OCI-LY7 (cell line): ENCODE data around the gene MGME1. TPM values are rescaled to one million over a fixed set of nuclear protein-coding genes. Genes with fewer than 3 reads are reported as not detected.

ENCODE experiments used
- BruUV-seq: library from RNA; stranded (reverse); fragments of 400-500 nt; replicated peaks from 2 replicates; lab custom pipeline; 2021; lab: Mats Ljungman, UMichigan
- CTCF ChIA-PET: fragments of 300-600 bp; sonication (Branson Sonifier 250); formaldehyde crosslinking; loops from one replicate; lab custom pipeline; 2022; ENCODE audit warnings: antibody characterized with exemption; ENCODE audit not compliant: unreplicated experiment; lab: Charles Lee
- POLR2A ChIA-PET: fragments of 300-600 bp; sonication (Branson Sonifier 250); formaldehyde crosslinking; loops from one replicate; lab custom pipeline; 2022; ENCODE audit warnings: antibody characterized with exemption; lab: Charles Lee
- DNase-seq: peaks from one replicate; pipeline ENCODE4 v3.0.0-alpha.2; 2015; ENCODE audit warnings: low spot score
- H2AFZ ChIP-seq: fragments of 200-600 bp; sonication (generic), shearing (Covaris generic); 2 replicates; pipeline ENCODE4 v1.6.1; 2014; ENCODE audit warnings: mild to moderate bottlenecking, antibody characterized with exemption, low read length, moderate library complexity
- H3K27ac ChIP-seq: fragments of 200-600 bp; sonication (generic); 2 replicates; pipeline ENCODE4 v1.5.1; 2014; ENCODE audit warnings: mixed run types, low read depth, mild to moderate bottlenecking, moderate library complexity, low read length, inconsistent platforms; ENCODE audit not compliant: poor library complexity, severe bottlenecking
- H3K36me3 ChIP-seq: fragments of 200-600 bp; sonication (generic); 2 replicates; pipeline ENCODE4 v1.6.1; 2014; ENCODE audit warnings: mild to moderate bottlenecking, antibody characterized with exemption, low read length, moderate library complexity, mixed read lengths; ENCODE audit not compliant: insufficient read depth
- H3K4me1 ChIP-seq: fragments of 200-600 bp; sonication (generic); 2 replicates; pipeline ENCODE4 v1.5.1; 2014; ENCODE audit warnings: mild to moderate bottlenecking, low read length; ENCODE audit not compliant: insufficient read depth, poor library complexity, severe bottlenecking
- H3K4me2 ChIP-seq: fragments of 200-600 bp; sonication (generic); 2 replicates; pipeline ENCODE4 v1.6.1; 2014; ENCODE audit warnings: mild to moderate bottlenecking, low read length
- H3K4me3 ChIP-seq: fragments of 200-600 bp; sonication (generic); 2 replicates; pipeline ENCODE4 v1.5.1; 2014; ENCODE audit warnings: mild to moderate bottlenecking, low read depth, low read length; ENCODE audit not compliant: poor library complexity, severe bottlenecking
- H3K79me2 ChIP-seq: fragments of 200-600 bp; sonication (generic); 2 replicates; pipeline ENCODE4 v1.6.1; 2016; ENCODE audit warnings: low read depth, mild to moderate bottlenecking, low read length, moderate library complexity, mixed read lengths; ENCODE audit not compliant: insufficient read depth
- H3K9me2 ChIP-seq: fragments of 200-600 bp; sonication (generic); 2 replicates; pipeline ENCODE4 v1.6.1; 2016; ENCODE audit warnings: mild to moderate bottlenecking, low read length, mixed read lengths; ENCODE audit not compliant: insufficient read depth
- H3K9me3 ChIP-seq: fragments of 200-600 bp; sonication (generic); 2 replicates; pipeline ENCODE4 v1.6.1; 2014; ENCODE audit warnings: mild to moderate bottlenecking, mixed run types, low read length, mixed read lengths
- H4K20me1 ChIP-seq: fragments of 200-600 bp; sonication (generic); 2 replicates; pipeline ENCODE4 v1.6.1; 2014; ENCODE audit warnings: mild to moderate bottlenecking, antibody characterized with exemption, low read length, moderate library complexity, mixed read lengths; ENCODE audit not compliant: insufficient read depth
- CTCF ChIP-seq: fragments of 200-600 bp; sonication (generic); conservative IDR thresholded peaks from 2 replicates; pipeline ENCODE4 v1.5.1; 2014; ENCODE audit warnings: mild to moderate bottlenecking, antibody characterized with exemption, low read length, moderate library complexity, mixed read lengths
- EZH2phosphoT487 ChIP-seq: fragments of 200-600 bp; sonication (generic); IDR thresholded peaks from 2 replicates; pipeline ENCODE4 v1.6.1; 2018; ENCODE audit warnings: low read depth, borderline replicate concordance, mild to moderate bottlenecking, mixed run types, antibody characterized with exemption, low read length, moderate library complexity, mixed read lengths
- intact Hi-C: fragments of 100-400 bp; cut with micrococcal nuclease; formaldehyde crosslinking; loops from one replicate; pipeline ENCODE4 v1.10.0; 2022; ENCODE audit not compliant: unreplicated experiment
- total RNA-seq, 2 experiments: library from RNA; depleted of rRNA in 1 of 2; stranded (reverse); fragments of >200 nt in 1 of 2; shearing (Covaris generic) in 1 of 2; gene quantifications; 2 replicates each; pipeline ENCODE4 v1.2.3, GENCODE V29; 2014 to 2022

Gene MGME1
- total RNA-seq, 2 experiments from 2014 or later: 46.6 to 80.1 TPM

- peak overlapping the region; percentile 16 for H3K27ac ChIP-seq
- intact Hi-C loops: loop anchor here (1.0 kb wide), 4 partner anchors 57 to 434 kb away; partner anchors contain the start of gene RRBP1
- POLR2A ChIA-PET: interaction anchor here (0.6 to 1.3 kb wide), 5 partner anchors 17 to 56 kb away, joined by 3 to 9 read pairs (median 3); no protein-coding TSS in a partner anchor
Observed at GRCh38 chr20:17938871-17939619, 29.8 kb upstream of the MGME1 start.

DNA sequence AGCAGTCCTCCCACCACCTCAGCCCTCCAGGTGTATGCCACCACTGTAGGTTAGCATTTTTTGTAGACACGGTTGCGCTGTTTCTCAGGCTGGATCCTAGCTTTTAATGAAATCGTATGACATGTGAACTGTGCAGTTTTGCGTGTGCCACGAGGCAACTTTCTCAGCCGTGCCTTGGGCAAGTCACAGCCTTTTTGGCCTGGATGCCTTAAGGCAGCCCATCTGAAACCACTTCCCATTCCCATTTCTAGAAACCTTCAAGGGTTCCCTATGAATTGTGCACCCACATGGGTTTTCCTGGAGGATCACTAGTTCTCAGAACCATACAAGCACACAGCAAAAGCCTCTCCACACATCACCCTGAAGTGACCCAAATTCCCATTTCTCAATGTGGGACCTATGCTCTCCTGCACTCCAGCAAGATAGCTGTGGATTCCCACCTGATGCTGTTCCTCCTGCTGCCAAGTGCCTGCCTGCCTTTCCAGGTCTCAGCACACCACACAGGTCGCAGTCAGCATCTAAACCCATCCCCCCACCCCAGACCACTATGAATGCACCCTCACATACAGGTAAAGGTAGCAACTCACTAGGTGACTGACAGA is 29.1 kb upstream of the MGME1 start:
- H3K9me2 ChIP-seq: no peaks in the 10 kb centered on the region
- peaks cover 11% of the 10 kb centered on the region; the same call in 1 of the 2 replicates for H3K79me2 ChIP-seq
- no peak for DNase-seq
- H3K27ac ChIP-seq: peak overlapping the region; percentile 16
- H3K4me2 ChIP-seq: no peak overlapping the region
- CTCF ChIA-PET: interaction anchor here (1.0 to 1.5 kb wide), 3 partner anchors 19 to 257 kb away, joined by 3 read pairs; no protein-coding TSS in a partner anchor
- peaks cover 50% of the 10 kb centered on the region for H3K36me3 ChIP-seq
- intact Hi-C loops: loop anchor here (1.0 to 5.0 kb wide), 5 partner anchors 57 to 434 kb away; partner anchors contain the start of gene RRBP1
- peaks cover 58% of the 10 kb centered on the region for H3K4me1 ChIP-seq
- H3K9me3 ChIP-seq: no peaks in the 10 kb centered on the region
- BruUV-seq: no TSS peak
- peaks cover 31% of the 10 kb centered on the region for H4K20me1 ChIP-seq
- H2AFZ ChIP-seq: no peak overlapping the region
- TF ChIP-seq CTCF (no peak), EZH2phosphoT487 (no peak)
- POLR2A ChIA-PET: interaction anchor here (0.6 to 0.7 kb wide), 3 partner anchors 16 to 55 kb away, joined by 3 to 5 read pairs (median 3); no protein-coding TSS in a partner anchor
- no peak overlapping the region for H3K4me3 ChIP-seq

More at GRCh38 chr20:17938871-17939619, 29.8 kb upstream of the MGME1 start:
- CTCF ChIA-PET: interaction anchor here (1.0 to 1.5 kb wide), 3 partner anchors 19 to 257 kb away, joined by 3 read pairs; no protein-coding TSS in a partner anchor
- Histone ChIP-seq H3K79me2 (peaks cover 6% of the 10 kb centered on the region; the same call in 1 of the 2 replicates), H3K9me3 (no peaks in the 10 kb centered on the region), H3K36me3 (peaks cover 44% of the 10 kb centered on the region), H4K20me1 (peaks cover 28% of the 10 kb centered on the region), H2AFZ (no peak overlapping the region), H3K4me1 (peaks cover 51% of the 10 kb centered on the region), H3K4me2 (peak overlapping the region; percentile 1; the same call in 1 of the 2 replicates), H3K4me3 (no peak overlapping the region), H3K9me2 (no peaks in the 10 kb centered on the region)
- TF ChIP-seq EZH2phosphoT487 (no peak), CTCF (peak; percentile 86)
- BruUV-seq: no TSS peak
- peak; percentile 75 for DNase-seq
